Common myeloid progenitor, CD34-positive (primary cell): ENCODE data around the gene STK10.

Source experiments
- CTCF ChIA-PET: fragments of 350-600 bp; sonication (Branson Sonifier 250); formaldehyde crosslinking; loops from one replicate; lab custom pipeline; 2021; ENCODE audit warnings: antibody characterized with exemption; lab: Charles Lee
- POLR2A ChIA-PET: fragments of 350-600 bp; sonication (Branson Sonifier 250); formaldehyde crosslinking; loops from one replicate; lab custom pipeline; 2021; ENCODE audit warnings: antibody characterized with exemption; lab: Charles Lee
- DNase-seq, 3 donors: peaks; one replicate each; pipeline versions ENCODE4 v3.0.0 to v3.0.0-alpha.2; 2013
- H3K27ac ChIP-seq, 2 experiments: 1 replicate in 1 of 2; 2 replicates in 1 of 2; pipeline ENCODE4 v1.7.0; 2013; ENCODE audit warnings: inconsistent platforms in 2 of 2, low read length in 2 of 2, mild to moderate bottlenecking in 2 of 2, low read depth in 1 of 2, moderate library complexity in 1 of 2; ENCODE audit not compliant: severe bottlenecking in 2 of 2, insufficient read depth in 1 of 2, poor library complexity in 1 of 2
- H3K27me3 ChIP-seq, 5 experiments: replicated peaks in 2 of 5; 1 replicate in 3 of 5; 2 replicates in 2 of 5; pipeline versions ENCODE4 v1.6.1 to v1.7.0; 2013; ENCODE audit warnings: low read length in 4 of 5, mild to moderate bottlenecking in 2 of 5, moderate library complexity in 2 of 5, inconsistent platforms in 1 of 5; ENCODE audit not compliant: insufficient read depth in 5 of 5, control insufficient read depth in 4 of 5
- H3K36me3 ChIP-seq, 4 experiments: 1 replicate in 2 of 4; 2 replicates in 2 of 4; pipeline versions ENCODE4 v1.6.1 to v1.7.0; 2013; ENCODE audit warnings: low read length in 3 of 4, control low read depth in 1 of 4, mild to moderate bottlenecking in 1 of 4; ENCODE audit not compliant: control insufficient read depth in 4 of 4, insufficient read depth in 4 of 4
- H3K4me1 ChIP-seq, 4 experiments: 1 replicate in 3 of 4; 2 replicates in 1 of 4; pipeline versions ENCODE4 v1.6.1 to v1.7.1; 2013; ENCODE audit warnings: low read length in 3 of 4, mild to moderate bottlenecking in 3 of 4, control low read depth in 1 of 4, inconsistent platforms in 1 of 4, moderate library complexity in 1 of 4; ENCODE audit not compliant: control insufficient read depth in 4 of 4, insufficient read depth in 4 of 4; ENCODE audit errors: control extremely low read depth in 1 of 4
- H3K4me3 ChIP-seq, 7 experiments: 1 replicate in 4 of 7; 2 replicates in 3 of 7; pipeline versions ENCODE4 v1.5.1 to v1.7.0; 2013; ENCODE audit warnings: mild to moderate bottlenecking in 7 of 7, low read length in 6 of 7, moderate library complexity in 6 of 7, inconsistent platforms in 2 of 7, low read depth in 2 of 7, control low read depth in 1 of 7; ENCODE audit not compliant: insufficient read depth in 4 of 7, control insufficient read depth in 1 of 7; ENCODE audit errors: extremely low read depth in 1 of 7
- H3K9me3 ChIP-seq, 5 experiments: 1 replicate in 4 of 5; 2 replicates in 1 of 5; pipeline versions ENCODE4 v1.6.1 to v1.7.1; 2013; ENCODE audit warnings: low read length in 4 of 5, mild to moderate bottlenecking in 2 of 5, inconsistent platforms in 1 of 5, low read depth in 1 of 5, moderate library complexity in 1 of 5; ENCODE audit not compliant: control insufficient read depth in 4 of 5, insufficient read depth in 2 of 5; ENCODE audit errors: control extremely low read depth in 1 of 5
- WGBS: methylation state at CpG from one replicate; pipeline ENCODE4 v1.1.5; 2013; ENCODE audit not compliant: insufficient coverage; 5-methylcytosine and 5-hydroxymethylcytosine counted together

STK10 gene

DNA sequence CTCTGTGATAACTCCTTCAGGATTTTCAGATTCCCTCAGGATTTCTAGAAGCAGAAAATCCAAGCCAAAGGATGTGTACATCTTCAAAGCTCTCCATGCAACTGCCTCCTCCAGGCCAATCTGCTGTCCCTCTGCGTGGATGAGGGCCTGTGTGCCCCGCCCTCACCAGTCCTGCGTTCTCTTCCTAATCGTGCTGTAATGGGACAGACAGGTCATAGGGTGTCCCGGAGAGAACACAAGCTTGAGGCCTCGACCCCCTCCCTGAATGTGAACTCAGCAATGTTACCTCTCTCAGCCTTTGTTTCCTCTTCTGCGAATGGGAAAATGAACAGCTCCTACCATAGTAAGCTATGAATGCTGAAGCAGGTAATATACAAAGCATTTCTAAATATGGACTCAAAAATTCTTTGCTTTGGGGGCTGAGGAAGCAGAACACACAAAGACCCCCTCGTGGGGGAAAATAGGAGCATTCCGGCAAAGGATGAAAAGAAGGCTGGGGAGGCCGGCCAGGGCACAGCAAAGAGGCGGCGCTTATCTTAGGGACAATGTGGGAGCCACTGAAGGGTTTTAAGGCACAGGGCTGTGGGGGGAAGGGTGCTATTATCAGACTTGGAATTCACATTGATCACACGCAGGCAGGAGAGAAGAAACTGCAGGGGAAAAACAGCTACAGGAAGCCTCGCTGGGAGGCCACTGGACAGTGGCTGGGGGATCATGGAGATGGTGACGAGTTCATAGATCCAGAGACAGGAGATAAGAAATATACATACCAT is 124.4 kb downstream of the STK10 start:
- POLR2A ChIA-PET, result no interaction called here
- H3K4me1 ChIP-seq, result peaks cover 0 to 28% (median 19%) of the 10 kb centered on the region in 4 experiments
- no peaks in the 10 kb centered on the region for H3K27me3 ChIP-seq
- no peak overlapping the region for H3K4me3 ChIP-seq
- WGBS, result 97% methylated on average over 14 of the region's 15 CpGs
- H3K36me3 ChIP-seq, result peaks cover 7 to 78% (median 55%) of the 10 kb centered on the region in 4 experiments
- H3K9me3 ChIP-seq, result no peaks in the 10 kb centered on the region
- H3K27ac ChIP-seq, result no peak overlapping the region
- DNase-seq, result no peak
- CTCF ChIA-PET, result interaction anchor here (1.1 kb wide), 1 partner anchor 125 kb away, joined by 3 read pairs; the partner anchor contains the start of gene STK10

DNA sequence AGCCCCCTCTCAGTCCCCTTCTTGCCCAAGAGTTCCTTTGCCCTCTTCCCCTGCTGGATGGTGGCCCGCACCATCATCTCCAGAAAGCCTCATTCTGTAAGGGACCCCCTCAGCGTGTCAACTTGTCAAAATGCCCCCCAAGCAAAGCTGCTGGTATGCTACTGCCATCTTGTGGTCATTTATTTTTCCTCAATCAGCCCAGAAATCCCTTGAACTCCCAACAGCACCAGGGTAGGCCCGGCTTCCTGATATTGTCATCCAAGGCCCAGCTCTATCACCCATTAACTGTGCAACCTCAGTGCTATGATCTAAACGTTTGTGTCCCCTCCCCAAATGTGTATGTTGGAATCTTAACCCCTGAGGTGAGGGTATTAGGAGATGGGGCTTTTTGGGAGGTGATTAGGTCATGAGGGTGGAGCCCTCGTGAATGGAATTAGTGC is 128.3 kb downstream of the STK10 start:
- POLR2A ChIA-PET, result no interaction called here
- no peaks in the 10 kb centered on the region for H3K27me3 ChIP-seq
- no peak overlapping the region for H3K27ac ChIP-seq
- H3K36me3 ChIP-seq, result peaks cover 10 to 84% (median 75%) of the 10 kb centered on the region in 4 experiments
- DNase-seq, result peak; percentile 21 to 43 (median 35)
- no peaks in the 10 kb centered on the region for H3K9me3 ChIP-seq
- WGBS, result 93% methylated on average over 3 of the region's 5 CpGs
- CTCF ChIA-PET, result interaction anchor here (0.7 to 4.8 kb wide), 20 partner anchors 10 to 852 kb away, joined by 3 to 42 read pairs (median 4); partner anchors contain the start of gene FGF18
- H3K4me3 ChIP-seq, result no peak overlapping the region
- H3K4me1 ChIP-seq, result peaks cover 0 to under 1% (median 0%) of the 10 kb centered on the region in 4 experiments

DNA sequence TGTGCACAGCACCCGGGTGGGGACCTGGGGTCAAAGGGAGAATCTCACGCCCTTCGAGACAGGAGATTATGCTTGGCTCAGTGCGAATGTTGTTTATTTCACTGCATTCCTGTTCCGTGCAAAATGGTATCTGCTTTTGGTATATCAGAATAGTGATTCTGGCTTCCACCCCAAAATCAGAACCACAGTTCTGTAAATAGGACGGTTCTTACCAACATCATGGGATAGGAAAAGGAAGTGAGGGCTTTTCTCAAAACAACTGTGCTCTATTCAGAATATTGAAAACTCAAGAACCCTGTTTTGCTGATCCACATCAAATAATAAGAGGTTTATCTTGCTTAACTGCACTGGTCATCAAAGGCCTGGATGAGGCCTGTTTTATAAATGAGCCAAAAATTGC is 129.9 kb downstream of the STK10 start:
- 93% methylated on average over 6 of the region's 6 CpGs for WGBS
- Histone ChIP-seq H3K4me3 (no peak overlapping the region), H3K27me3 (no peaks in the 10 kb centered on the region), H3K9me3 (no peaks in the 10 kb centered on the region), H3K4me1 (no peaks in the 10 kb centered on the region), H3K27ac (no peak overlapping the region), H3K36me3 (peaks cover 8 to 84% (median 72%) of the 10 kb centered on the region in 4 experiments)
- POLR2A ChIA-PET, result no interaction called here
- no peak for DNase-seq
- CTCF ChIA-PET, result interaction anchor here (0.7 to 4.8 kb wide), 7 partner anchors 17 to 831 kb away, joined by 3 to 42 read pairs (median 3); no protein-coding TSS in a partner anchor

DNA sequence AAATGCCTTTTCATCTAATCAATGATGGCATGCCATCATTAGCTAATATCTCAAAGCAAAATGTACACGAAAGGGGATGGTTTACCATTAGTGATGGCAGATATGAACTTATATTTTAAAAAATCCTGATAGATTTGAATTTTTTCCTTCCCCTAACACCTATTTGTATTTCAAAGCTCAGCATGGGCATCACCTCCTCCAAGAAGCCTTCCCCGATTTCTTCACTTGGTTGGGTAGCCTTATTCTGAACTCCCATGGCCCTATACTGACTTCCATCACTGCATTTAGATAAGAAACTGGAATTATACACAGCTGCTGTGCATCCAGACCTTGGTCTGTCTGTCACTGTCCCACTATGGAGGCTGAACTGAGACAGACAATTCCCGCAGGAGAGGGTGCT is 132.0 kb downstream of the STK10 start:
- WGBS, result 100% methylated on average over 2 of the region's 3 CpGs
- DNase-seq, result no peak
- ChIA-PET CTCF (interaction anchor here (0.9 to 1.2 kb wide), 3 partner anchors 11 to 144 kb away, joined by 3 to 4 read pairs (median 3); no protein-coding TSS in a partner anchor), POLR2A (no interaction called here)
- Histone ChIP-seq H3K4me1 (no peaks in the 10 kb centered on the region), H3K4me3 (no peak overlapping the region), H3K27me3 (no peaks in the 10 kb centered on the region), H3K9me3 (no peaks in the 10 kb centered on the region), H3K36me3 (peaks cover 7 to 88% (median 77%) of the 10 kb centered on the region in 4 experiments), H3K27ac (no peak overlapping the region)

DNA sequence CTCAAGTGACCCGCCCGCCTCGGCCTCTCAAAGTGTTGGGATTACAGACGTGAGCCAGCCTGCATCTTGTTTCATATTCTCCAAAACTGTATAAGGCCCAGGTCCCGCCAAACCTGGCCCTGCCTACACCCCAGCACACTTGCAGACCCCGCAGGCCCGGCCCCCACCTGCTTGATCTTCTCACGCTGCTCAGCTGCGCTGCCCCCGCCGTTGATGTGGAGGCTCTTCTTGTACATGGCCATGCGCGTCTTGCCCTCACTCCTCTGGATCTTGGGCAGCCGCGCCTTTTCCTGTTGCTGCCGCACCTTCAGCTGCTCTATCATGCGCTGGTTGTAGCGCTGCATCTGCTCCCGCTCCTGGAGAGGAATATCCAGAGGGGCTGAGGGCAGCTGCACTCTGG is 132.6 kb downstream of the STK10 start:
- Histone ChIP-seq H3K9me3 (no peaks in the 10 kb centered on the region), H3K27ac (no peak overlapping the region), H3K4me3 (no peak overlapping the region), H3K4me1 (no peaks in the 10 kb centered on the region), H3K36me3 (peaks cover 7 to 88% (median 75%) of the 10 kb centered on the region in 4 experiments), H3K27me3 (no peaks in the 10 kb centered on the region)
- WGBS, result 96% methylated on average over 18 of the region's 19 CpGs
- ChIA-PET POLR2A (no interaction called here), CTCF (interaction anchor here (0.9 to 1.4 kb wide), 4 partner anchors 12 to 143 kb away, joined by 3 to 5 read pairs (median 4); no protein-coding TSS in a partner anchor)
- DNase-seq, result no peak

DNA sequence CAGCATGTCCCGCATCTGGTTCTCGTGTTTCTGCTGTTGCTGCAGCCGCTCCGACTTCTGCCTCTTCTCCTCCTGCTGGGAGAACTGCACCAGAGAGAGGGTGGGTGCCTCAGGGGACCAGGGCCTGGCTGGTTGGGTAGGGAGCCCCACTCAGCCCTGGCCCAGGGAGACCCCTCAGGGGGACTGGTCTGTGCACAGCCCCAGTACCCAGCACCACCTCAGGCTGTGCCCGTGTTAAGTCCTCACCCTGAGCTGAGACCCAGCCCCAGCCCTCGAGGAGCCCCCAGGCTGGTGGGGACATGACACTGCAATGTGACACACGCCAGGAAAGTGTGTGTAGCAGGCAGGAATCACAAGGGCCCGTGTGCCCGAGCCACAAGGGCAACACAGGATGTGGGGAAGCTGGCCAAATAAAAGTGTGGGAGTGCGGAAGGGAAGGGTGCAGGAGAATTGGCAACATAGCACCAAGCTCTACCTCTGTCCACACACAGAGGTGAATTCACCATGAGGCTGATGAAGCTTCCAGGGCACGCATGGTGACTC is 133.3 kb downstream of the STK10 start:
- ChIA-PET POLR2A (no interaction called here), CTCF (interaction anchor here (1.1 to 1.4 kb wide), 3 partner anchors 12 to 142 kb away, joined by 3 to 5 read pairs (median 3); no protein-coding TSS in a partner anchor)
- Histone ChIP-seq H3K36me3 (peaks cover 10 to 87% (median 74%) of the 10 kb centered on the region in 4 experiments), H3K4me3 (no peak overlapping the region), H3K27me3 (no peaks in the 10 kb centered on the region), H3K9me3 (no peaks in the 10 kb centered on the region), H3K27ac (no peak overlapping the region), H3K4me1 (no peaks in the 10 kb centered on the region)
- DNase-seq, result no peak
- whole genome bisulfite sequencing, result 92% methylated on average over 11 of the region's 11 CpGs
